Right renal cortex interstitium (tissue), 3 donors: Measurements from ENCODE around the gene ANKK1. TPM values are rescaled to one million over a fixed set of nuclear protein-coding genes. Genes with fewer than 3 reads are reported as not detected.

ENCODE experiments used
- DNase-seq, 3 donors: peaks; one replicate each; pipeline ENCODE4 v3.0.0-alpha.2; 2013; ENCODE audit warnings: low read depth in 3 of 3, low spot score in 2 of 3
- polyA plus RNA-seq, 3 donors: library from polyadenylated mRNA; unstranded; fragments of 120-200 nt; gene quantifications; one replicate each; pipeline ENCODE4 v1.2.1, GENCODE V29; 2013; ENCODE audit not compliant: insufficient read length in 3 of 3

ANKK1 gene
- polyA plus RNA-seq, 3 donors = 0.16 to 0.50 (median 0.21) TPM

DNA sequence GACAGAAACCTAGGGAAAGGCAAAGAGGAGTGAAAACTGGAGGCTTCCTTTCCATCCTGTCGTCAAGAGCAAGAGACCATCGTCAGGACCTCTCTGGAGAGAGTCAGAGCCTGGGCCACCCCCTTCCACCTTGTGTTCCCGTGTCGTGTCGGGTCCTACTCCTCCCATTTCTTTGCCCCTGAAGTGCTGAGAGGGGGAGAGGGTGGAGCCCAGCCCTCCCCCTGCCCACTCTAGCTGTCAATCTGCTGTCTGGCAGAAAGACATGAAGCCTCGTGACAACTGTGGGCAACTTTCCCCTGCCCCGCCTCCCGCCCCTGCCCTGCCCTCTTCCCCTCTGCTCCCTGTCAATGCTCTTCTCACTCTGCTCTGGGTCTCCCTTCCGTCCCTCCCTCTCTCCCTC is 20.6 kb downstream of the ANKK1 start:
- no peak for DNase-seq

DNA sequence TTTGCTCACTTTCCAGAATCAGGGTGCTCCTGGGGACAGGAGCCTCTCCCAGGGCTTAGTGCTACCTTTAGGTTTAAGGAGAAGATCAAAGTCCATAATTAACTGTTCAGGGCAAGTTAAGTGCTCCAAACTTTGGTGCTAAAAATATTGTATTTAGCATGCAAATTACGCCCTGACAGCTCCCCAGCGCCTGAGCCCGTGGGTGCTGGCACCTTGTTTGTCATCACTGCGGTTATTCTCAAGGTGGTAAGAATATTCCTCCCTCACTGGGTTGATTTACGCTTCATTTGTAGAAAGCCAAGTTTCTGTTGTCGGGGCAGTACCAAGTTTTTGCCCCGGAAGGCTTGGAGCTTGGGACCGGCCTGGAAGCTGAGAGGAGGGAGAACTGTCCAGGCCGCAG is 21.3 kb downstream of the ANKK1 start:
- DNase-seq = no peak

DNA sequence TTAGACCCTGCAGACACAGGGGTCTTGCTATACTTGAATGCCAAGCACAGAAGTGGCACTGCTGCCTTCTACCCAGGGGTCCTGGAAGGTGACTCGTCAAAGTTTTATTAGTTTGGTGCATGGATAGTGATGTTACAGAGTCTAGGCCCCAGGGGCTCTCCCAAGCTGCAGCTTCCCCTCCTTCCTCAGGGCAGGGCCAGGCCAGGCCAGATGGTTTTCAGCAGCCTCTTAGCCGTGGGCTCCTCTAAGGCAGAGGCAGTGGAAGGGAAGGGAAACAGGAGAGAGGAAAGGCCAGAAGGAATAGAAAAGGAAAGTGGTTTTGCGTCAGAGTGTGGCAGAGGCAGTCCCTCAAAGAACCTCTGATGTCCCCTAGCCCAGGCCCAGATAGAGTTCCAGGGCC is 21.9 kb downstream of the ANKK1 start:
- DNase-seq = no peak

DNA sequence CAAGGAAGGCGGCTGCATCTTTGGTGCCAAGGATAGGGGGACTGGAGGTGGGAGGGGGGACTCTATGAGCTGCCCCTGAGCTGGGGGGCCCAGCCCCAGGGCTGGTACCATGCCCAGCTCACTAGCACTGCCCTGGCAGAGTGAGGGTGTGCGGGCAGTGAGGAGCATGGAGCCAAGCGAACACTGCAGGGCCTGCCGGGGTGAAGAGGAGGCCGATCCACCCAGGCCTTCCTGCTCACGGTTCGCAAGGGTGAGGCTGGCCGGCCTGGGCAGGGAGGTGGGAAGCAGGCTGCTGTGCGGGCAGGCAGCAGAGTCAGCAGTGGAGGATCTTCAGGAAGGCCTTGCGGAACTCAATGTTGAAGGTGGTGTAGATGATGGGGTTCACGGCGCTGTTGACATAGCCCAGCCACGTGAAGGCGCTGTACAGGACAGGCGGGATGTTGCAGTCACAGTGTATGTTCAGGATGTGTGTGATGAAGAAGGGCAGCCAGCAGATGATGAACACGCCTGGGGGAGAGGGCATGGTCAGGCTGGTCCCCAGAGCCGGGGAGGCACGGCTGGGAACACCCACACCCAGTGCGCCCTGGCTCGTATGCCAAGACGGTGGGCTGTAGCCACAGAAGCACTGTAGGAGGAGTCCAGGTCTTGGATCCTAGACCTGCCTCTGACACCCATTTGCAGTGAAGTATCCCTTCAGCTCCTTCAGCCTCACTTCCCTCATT is 23.0 kb downstream of the ANKK1 start:
- DNase-seq = no peak

DNA sequence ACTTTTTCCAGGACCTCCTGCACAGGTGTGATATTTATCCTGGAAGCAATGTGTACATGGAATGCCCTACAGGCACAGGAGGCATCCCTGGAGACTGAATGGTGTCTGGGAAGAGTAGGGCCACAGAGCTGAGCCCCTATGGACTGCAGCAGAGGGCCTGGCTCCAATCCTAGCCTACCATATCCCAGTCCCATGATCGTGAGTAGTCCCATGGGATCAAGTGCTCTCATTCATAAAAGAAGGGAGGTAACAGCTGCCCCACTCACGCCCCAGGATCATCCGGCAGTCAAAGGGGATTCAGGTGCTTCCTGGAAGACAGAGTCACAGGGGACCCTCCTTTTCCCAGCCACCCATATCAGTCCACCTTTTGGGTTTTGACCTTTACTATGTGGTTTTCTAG is 24.0 kb downstream of the ANKK1 start:
- no peak for DNase-seq

DNA sequence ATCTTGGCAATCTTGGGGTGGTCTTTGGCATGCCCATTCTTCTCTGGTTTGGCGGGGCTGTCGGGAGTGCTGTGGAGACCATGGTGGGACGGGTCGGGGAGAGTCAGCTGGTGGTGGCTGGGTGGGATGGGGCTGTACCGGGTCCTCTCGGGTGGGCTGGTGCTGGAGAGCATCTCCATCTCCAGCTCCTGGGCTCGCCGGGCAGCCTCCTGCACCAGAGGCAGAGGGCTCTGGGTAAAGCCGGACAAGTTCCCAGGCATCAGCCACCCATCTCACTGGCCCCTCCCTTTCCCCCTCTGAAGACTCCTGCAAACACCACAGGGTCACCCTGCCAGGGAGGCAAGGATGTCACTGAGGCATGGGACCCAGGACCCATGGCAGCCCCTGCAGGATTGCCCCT is 25.1 kb downstream of the ANKK1 start:
- no peak for DNase-seq

DNA sequence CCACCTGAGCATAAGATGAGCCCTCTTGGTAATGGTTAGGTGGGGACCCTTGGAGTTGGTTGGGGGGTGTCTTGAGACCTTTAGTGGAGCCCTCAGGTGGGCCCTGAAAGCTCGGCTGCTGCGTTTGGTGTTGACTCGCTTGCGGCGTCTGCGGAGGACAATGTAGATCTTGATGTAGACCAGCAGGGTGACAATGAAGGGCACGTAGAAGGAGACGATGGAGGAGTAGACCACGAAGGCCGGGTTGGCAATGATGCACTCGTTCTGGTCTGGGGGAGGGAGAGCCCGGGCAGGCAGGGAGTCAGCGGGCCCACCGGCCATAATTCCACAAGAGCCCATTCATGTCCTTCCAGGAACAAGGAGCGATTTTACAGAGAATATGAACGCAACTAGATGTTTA is 27.8 kb downstream of the ANKK1 start:
- no peak for DNase-seq

DNA sequence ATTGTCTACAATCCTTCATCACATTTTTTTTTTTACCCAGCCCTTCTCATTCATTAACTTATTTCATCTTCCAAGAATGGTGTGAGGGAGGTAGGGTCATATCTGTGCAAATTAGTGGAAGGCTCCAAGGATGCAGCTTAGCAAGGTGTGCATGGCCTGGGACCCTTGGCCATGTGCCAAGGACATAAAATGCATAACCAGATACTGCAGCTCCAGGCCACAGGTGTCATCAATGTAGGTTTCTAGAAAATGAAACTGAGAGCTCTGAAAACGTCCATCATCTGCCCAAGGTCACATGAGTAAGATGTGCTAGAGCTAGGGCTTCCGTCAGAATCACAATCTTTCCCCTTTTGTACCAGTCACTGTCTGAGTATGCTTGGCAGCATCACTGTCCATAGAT is 29.8 kb downstream of the ANKK1 start:
- DNase-seq = no peak

DNA sequence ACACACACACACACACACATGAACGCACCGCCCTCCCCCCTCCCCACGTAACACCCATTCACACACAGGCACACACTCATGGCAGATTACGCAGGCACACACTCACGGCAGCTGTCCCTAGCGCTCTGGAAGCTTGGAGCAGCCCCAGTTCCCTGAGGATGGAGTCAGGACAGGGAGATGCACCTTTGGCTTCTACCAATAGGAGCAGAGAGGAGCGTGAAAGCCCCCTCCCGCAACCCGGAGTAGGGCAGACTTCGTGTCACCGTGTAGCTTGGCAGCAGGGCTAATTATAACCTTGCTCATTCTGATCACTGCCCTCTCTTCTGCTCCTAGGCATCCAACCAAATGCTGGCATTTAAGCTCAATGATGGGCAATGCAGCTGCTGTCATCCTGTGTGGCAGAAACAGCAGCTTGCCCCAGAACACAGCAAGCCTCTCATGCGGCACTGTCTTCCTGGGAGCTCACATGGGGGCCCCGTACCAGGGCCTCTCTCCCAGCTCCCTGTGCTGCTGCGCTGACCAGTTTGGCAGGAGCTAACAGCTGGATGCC is 31.9 kb downstream of the ANKK1 start:
- no peak for DNase-seq

DNA sequence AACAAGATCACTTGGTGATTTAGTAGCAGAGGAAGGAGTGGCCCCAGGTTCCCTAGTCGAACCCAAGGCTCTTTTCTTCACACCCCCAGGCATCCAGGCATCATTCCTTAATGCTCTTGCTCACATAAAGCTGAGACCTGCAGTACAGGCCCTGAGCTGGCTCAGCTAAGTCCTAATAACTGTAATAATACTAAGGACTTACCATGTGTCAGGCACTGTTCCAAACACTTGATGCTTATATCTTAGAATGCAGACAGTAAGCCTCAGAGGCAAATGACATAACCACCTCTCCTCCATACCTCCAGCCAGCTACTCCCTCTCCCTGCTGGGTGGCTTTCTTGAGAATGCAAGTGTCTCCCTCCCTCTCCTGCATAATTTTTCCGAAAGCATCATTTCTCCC is 33.2 kb downstream of the ANKK1 start:
- no peak for DNase-seq

DNA sequence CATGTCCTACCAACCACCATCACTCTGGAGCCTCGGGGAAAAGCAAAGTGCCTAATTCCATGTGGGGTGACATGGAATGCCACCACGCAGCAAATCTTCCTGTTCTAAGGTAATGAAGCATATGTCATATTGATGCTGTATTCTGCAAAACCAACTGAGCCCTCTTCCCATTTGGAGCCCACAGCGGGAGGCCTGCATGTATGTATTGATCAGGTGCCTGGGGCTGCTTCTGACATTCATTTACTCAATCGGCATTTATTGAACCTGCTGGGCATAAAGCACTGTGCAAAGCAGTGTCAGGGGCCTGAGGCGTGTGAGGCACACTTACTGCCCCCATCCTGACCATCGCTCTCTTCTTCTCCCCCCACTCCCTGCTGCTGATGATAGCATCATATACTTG is 39.1 kb downstream of the ANKK1 start:
- no peak for DNase-seq

DNA sequence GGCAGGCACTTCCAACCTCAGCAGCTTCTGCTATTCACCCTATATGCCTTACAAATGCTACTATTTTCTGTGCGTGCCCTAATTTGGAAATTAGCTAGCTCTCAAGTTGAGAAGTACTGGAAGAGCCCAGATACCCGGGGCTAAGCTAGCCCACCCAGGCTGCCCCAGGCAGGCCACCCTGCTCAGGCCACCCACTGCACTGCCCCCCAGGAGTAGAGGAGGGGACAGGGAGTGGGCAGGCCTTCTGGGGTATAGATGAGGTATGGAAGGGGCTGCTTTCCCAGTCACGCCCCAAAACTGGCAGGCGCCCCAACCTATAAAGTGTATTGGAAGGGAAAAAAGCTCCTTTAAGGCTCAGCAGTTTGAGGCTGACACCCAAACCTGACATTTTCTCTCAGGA is 44.2 kb downstream of the ANKK1 start:
- no peak for DNase-seq

DNA sequence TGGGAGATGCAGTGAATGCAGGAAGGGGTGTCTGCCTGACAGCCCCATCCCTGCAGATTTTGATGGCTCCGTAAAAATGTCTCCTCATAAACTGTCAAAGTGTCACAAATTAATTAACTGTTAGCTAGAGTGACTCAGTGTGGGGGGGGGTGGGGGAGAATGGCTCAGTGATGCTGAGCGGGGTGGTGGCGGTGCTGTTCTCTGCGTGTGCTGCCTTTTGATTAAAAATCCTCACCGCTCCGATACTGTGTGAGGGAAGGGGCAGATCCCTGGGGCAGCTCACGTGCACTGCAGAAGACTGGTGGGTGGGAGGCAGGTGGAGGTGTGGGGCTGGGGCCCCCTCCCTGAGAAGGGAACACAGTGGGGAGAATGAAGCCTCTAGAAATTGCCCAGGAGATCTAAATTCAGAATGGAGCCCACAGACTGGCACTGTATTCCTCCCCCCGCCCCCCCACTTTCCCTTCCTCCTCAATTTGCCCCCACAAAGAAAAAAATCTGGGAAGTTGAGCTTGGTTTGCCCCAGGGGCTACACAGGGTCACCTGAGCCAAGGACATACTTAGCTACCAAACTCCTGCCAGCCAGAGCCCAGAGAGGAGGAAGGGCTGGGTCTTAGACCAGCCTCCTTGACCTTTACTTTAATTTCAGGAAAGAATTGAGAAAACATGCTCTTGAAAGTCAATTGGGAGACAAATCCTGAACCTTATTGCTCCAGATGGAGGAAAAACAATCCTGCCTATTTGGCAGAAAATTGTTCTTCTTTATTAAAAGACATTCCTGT is 47.8 kb downstream of the ANKK1 start:
- DNase-seq = no peak

DNA sequence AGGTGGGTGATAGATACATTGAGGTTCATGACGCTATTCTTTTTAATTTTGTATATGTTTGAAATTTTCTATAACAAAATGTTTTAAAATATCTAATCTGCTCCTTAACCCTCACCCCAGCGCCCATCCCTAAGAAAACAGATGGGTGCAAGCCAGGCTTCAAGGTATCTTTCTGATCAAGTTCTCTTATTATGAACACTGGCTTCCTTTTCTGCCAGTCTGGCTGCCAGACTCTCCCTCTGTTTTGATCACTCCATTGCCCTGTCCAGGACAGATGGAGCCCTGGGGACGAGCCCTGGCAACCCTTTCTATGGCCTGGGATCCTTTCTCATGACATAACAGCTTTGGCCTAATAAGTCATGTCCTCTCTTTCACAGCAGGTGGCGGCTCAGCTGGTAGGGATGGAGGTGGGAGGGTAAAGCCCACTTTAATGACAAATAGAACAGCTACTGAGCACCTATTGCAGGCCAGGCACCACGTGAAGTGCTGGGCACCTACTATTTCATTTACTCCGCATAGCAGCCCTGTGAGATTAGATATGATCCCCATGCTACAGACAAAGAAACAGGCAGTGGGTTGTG is 49.2 kb downstream of the ANKK1 start:
- DNase-seq = no peak

DNA sequence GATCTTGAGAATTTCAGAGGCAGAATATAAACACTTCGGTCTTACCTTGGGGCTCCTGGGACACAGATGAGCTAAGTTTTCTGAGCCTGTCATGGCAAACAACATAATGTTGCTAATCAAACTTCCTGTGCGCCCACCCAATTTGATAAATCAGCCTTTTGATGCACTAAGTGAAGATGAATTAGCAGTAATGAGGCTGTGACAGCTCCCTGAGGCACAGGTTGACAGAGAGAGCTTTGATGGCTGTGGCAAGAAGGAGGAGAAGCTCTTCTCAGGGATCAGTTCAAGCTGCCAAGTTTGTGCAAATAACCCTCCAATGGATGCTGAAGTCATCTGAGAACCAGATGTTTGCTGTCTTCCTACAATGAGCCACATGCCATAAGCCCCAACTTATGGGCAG is 53.2 kb downstream of the ANKK1 start:
- no peak for DNase-seq

DNA sequence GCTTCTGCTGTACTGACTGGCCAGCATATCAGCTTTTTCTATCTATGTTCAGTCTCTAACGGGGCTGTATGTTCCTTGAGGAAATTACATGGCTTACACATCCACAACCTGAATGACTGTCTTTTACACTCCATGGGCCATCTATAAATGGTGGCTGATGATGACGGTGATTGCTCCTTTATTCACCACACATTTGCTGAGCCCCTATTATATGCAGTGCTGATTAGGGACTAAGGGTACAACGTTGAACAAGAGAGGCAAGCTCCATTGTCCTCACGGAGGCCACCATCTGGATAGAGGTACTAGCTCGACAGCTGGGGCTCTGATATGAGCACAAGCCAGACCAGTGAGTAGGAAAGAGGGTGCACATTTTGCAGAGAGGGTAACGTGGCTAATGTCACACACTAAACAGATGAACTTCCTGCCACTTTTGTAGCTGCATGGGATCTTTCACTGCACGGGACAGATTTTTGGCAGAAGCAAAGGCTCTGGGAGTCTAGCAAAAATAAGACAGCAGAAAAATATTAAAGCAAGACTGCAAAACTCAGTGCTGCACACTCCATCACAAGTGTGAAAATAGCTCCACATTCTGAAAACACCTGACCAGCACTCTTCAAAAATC is 57.0 kb downstream of the ANKK1 start:
- DNase-seq = no peak

DNA sequence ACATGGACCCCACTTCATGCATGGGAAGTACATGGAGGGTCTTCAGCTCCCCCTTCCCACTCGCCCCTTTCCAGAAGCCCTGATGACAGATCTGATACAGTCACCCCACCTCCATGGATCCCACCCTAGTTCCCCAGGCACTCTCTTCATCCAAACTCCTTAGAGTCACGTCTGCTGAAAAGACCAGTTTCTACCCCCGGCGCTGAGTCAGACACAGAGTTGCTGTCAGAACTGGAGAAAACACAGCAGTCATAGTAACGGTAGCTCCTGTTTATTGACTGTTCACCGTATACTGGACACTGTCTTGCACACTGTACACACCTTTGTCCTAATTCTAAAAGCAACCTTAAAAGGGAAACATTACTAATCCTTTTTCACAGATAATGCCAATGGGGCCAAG is 58.5 kb downstream of the ANKK1 start:
- DNase-seq = no peak

DNA sequence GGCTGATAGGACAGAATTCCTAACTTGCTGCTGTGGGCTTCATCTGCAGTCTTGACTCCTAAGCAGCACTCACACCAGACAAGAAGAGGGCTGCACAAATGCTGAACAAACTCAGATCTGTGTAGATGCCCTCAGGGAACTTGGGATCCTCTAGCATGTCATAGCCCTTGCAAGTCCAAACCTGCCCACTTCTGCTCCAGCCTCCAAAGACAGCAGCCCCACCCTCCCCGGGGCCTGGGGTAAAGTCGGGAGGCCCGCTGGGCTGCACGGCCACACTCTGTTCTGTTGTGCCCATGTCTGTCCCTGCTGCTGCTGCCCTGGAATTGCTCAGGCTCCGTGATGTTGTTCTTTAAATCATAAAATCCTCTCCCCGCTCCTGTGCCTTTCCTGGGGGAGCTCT is 59.4 kb downstream of the ANKK1 start:
- no peak for DNase-seq

DNA sequence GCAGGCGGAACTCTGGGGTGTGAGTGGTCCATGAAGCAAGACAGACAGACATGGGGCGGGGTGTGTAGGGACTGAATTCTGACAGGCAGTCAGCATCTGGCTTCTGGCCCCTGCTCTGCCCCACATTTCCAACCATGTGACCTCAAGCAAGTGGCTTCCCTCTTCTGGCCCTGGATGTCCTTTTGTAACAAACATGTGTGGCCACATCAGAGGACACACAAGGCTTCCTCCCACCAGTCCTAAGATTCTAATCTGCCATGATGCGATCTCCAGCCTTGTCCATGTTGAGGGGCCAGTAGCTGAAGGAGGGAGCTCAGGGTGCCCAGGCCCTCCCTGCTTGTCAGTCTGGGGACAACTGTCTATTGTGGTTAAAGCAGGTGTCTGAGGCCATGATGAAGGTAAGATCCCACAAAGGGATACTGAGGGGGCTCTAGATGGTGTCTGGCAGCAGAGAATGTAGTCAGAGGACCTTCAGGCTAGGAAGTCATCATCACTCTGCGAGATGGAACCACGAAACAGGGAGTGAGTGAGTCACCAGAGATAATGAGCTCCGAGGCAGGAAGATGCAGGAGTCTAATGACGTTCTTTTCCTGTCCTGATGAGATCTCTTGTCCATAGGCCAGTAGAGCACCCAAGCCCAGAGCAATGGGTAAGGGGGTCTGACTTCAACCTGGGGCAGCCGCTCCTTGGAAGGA is 60.2 kb downstream of the ANKK1 start:
- no peak for DNase-seq

DNA sequence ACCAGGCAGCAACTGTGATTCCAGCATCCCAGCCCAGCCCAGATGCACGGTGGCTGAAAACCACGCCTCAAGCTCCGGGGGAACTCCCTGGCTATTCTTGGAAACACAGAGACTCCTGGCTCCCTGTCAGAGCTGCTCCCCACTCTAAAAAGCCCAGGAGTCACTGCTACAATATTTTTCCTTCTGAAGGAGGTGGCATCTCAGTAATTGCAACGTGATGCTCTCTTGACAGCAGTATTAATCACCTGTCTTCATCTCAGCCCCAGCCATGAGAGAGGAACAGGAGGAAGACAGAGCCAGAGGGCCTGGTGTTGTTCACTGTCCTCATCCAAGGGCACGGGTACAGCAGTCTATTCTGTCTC is 60.7 kb downstream of the ANKK1 start:
- DNase-seq = no peak

DNA sequence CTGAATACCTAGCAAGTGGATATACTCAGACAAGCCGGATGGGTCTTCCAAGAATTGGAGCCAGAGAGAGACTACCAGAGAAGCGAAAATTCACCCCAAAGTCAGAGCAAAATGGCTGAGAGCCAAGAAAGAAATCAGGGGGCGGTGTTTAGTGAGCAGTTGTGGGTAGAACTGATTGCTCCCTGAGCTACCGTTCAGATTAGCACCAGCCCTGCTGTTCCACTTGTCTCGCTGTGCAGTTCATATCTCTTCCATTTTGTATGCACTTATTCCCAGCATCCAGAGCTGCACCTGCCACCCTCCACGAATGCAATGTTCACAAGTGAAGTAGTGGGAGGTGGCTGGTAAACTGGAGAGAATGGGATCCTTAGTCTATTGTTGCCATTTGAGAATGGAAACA is 62.2 kb downstream of the ANKK1 start:
- no peak for DNase-seq
